Stimulated activated CD4-positive, alpha-beta T cell treated with anti-CD3 and anti-CD28 coated beads, TNF-alpha, amount 100 ng/mL, for 24 hours (primary cell): ENCODE measurements around the gene SSBP4.

Experiments used
- DNase-seq, 3 experiments: peaks; one replicate each; pipeline ENCODE4 v3.0.0-alpha.2; 2020; ENCODE audit warnings: low read depth in 3 of 3

Gene SSBP4

GRCh38 chr19:18433015-18433691 is 14.0 kb downstream of the SSBP4 start:
- no peak for DNase-seq

GRCh38 chr19:18433735-18434398 is 14.7 kb downstream of the SSBP4 start:
- no peak for DNase-seq

- no peak for DNase-seq
Observed at GRCh38 chr19:18434411-18435175, 15.4 kb downstream of the SSBP4 start.

GRCh38 chr19:18435178-18435841 is 16.1 kb downstream of the SSBP4 start:
- DNase-seq = no peak

GRCh38 chr19:18435842-18436670 is 16.9 kb downstream of the SSBP4 start:
- no peak for DNase-seq

- DNase-seq = peak in 1 of 3 experiments; percentile 76
Observed at GRCh38 chr19:18436671-18437490, 17.7 kb downstream of the SSBP4 start.

GRCh38 chr19:18437491-18438330 is 18.5 kb downstream of the SSBP4 start, which contains the start of gene ISYNA1:
ISYNA1 (minus strand) TSS chr19:18438133; CDS start chr19:18437979, 154 bp downstream.
- peak in 1 of 3 experiments; percentile 55 for DNase-seq

GRCh38 chr19:18438331-18439024 is 19.3 kb downstream of the SSBP4 start:
- DNase-seq = no peak

GRCh38 chr19:18439025-18439909 is 20.1 kb downstream of the SSBP4 start:
- DNase-seq = no peak

- DNase-seq = no peak
Observed at GRCh38 chr19:18439910-18440237, 20.7 kb downstream of the SSBP4 start.

- no peak for DNase-seq
Observed at GRCh38 chr19:18440415-18440877, 21.2 kb downstream of the SSBP4 start.

GRCh38 chr19:18440936-18441803 is 22.0 kb downstream of the SSBP4 start:
- DNase-seq = no peak

GRCh38 chr19:18441804-18442788 is 22.9 kb downstream of the SSBP4 start:
- no peak for DNase-seq

GRCh38 chr19:18442941-18443340 is 23.7 kb downstream of the SSBP4 start:
- DNase-seq = no peak

- no peak for DNase-seq
Observed at GRCh38 chr19:18443406-18443805, 24.2 kb downstream of the SSBP4 start.

- DNase-seq = no peak
Observed at GRCh38 chr19:18443831-18444230, 24.6 kb downstream of the SSBP4 start.
